Neuronal stem cell (in vitro differentiated cells): ENCODE data around the gene AP3D1.

Source experiments
- DNase-seq: peaks from one replicate; pipeline ENCODE4 v3.0.0-alpha.2; 2013; ENCODE audit warnings: low spot score
- H2AFZ ChIP-seq: one replicate; pipeline ENCODE4 v1.6.1; 2013; ENCODE audit warnings: mild to moderate bottlenecking, low read length, inconsistent platforms
- H2AK5ac ChIP-seq: 2 replicates; pipeline ENCODE4 v1.6.1; 2013; ENCODE audit warnings: low read depth, mild to moderate bottlenecking, inconsistent platforms, low read length, moderate library complexity, mixed read lengths
- H2BK120ac ChIP-seq: 2 replicates; pipeline ENCODE4 v1.6.1; 2013; ENCODE audit warnings: low read depth, mild to moderate bottlenecking, inconsistent platforms, low read length, moderate library complexity, mixed read lengths
- H2BK12ac ChIP-seq: one replicate; pipeline ENCODE4 v1.6.1; 2013; ENCODE audit warnings: low read length, inconsistent platforms
- H2BK15ac ChIP-seq: 2 replicates; pipeline ENCODE4 v1.6.1; 2013; ENCODE audit warnings: mild to moderate bottlenecking, low read length, inconsistent platforms, mixed read lengths
- H2BK5ac ChIP-seq: one replicate; pipeline ENCODE4 v1.6.1; 2013; ENCODE audit warnings: inconsistent platforms, mild to moderate bottlenecking, low read length, moderate library complexity
- H3K14ac ChIP-seq: one replicate; pipeline ENCODE4 v1.6.1; 2013; ENCODE audit warnings: low read length, inconsistent platforms
- H3K18ac ChIP-seq: 2 replicates; pipeline ENCODE4 v1.6.1; 2013; ENCODE audit warnings: low read length, inconsistent platforms
- H3K23ac ChIP-seq: 2 replicates; pipeline ENCODE4 v1.6.1; 2013; ENCODE audit warnings: low read depth, mild to moderate bottlenecking, mixed read lengths, low read length, inconsistent platforms; ENCODE audit not compliant: poor library complexity
- H3K27ac ChIP-seq: replicated peaks from 3 replicates; pipeline ENCODE4 v1.5.1; 2013; ENCODE audit warnings: low read length, inconsistent platforms
- H3K27me3 ChIP-seq, 3 experiments: 2 replicates each; pipeline ENCODE4 v1.6.1; 2013; ENCODE audit warnings: low read length in 3 of 3, mild to moderate bottlenecking in 2 of 3, inconsistent platforms in 1 of 3, low read depth in 1 of 3, mixed read lengths in 1 of 3, moderate library complexity in 1 of 3; ENCODE audit not compliant: control insufficient read depth in 3 of 3, insufficient read depth in 3 of 3
- H3K36me3 ChIP-seq, 2 donors: replicated peaks in 1 of 2; 2 replicates each; pipeline ENCODE4 v1.6.1; 2013; ENCODE audit warnings: low read length in 2 of 2; ENCODE audit not compliant: control insufficient read depth in 2 of 2, insufficient read depth in 2 of 2
- H3K4ac ChIP-seq: 2 replicates; pipeline ENCODE4 v1.6.1; 2013; ENCODE audit warnings: inconsistent platforms, mild to moderate bottlenecking, low read length, moderate library complexity
- H3K4me1 ChIP-seq, 2 donors: 1 replicate in 1 of 2; 2 replicates in 1 of 2; pipeline ENCODE4 v1.6.1; 2013; ENCODE audit warnings: low read length in 2 of 2, low read depth in 1 of 2; ENCODE audit not compliant: control insufficient read depth in 2 of 2, insufficient read depth in 1 of 2
- H3K4me2 ChIP-seq: one replicate; pipeline ENCODE4 v1.6.1; 2013; ENCODE audit warnings: mild to moderate bottlenecking, low read length, inconsistent platforms; ENCODE audit not compliant: insufficient read depth, poor library complexity, severe bottlenecking
- H3K4me3 ChIP-seq, 2 donors: 2 replicates each; pipeline ENCODE4 v1.5.1; 2013; ENCODE audit warnings: low read length in 2 of 2, mild to moderate bottlenecking in 2 of 2, inconsistent platforms in 1 of 2, moderate library complexity in 1 of 2
- H3K79me1 ChIP-seq: one replicate; pipeline ENCODE4 v1.6.1; 2013; ENCODE audit warnings: low read depth, mild to moderate bottlenecking, inconsistent platforms, low read length, moderate library complexity
- H3K9ac ChIP-seq: one replicate; pipeline ENCODE4 v1.6.1; 2013; ENCODE audit warnings: mild to moderate bottlenecking, low read depth, low read length, inconsistent platforms; ENCODE audit not compliant: poor library complexity
- H3K9me3 ChIP-seq, 2 donors: replicated peaks in 1 of 2; 2 replicates each; pipeline versions ENCODE3 to v1.6.1; 2013; ENCODE audit warnings: low read length in 2 of 2, mild to moderate bottlenecking in 2 of 2, inconsistent platforms in 1 of 2, low read depth in 1 of 2, mixed read lengths in 1 of 2, moderate library complexity in 1 of 2; ENCODE audit not compliant: control insufficient read depth in 2 of 2, insufficient read depth in 1 of 2
- H4K8ac ChIP-seq: one replicate; pipeline ENCODE4 v1.6.1; 2013; ENCODE audit warnings: low read depth, mild to moderate bottlenecking, inconsistent platforms, low read length, moderate library complexity
- H4K91ac ChIP-seq: one replicate; pipeline ENCODE4 v1.6.1; 2013; ENCODE audit warnings: low read length, low read depth, mild to moderate bottlenecking, inconsistent platforms; ENCODE audit not compliant: poor library complexity
- WGBS, 2 donors: extraction: QIAGEN DNeasy Blood & Tissue Kit; methylation state at CpG; one replicate each; pipeline ENCODE4 v1.1.7; 2013; ENCODE audit warnings: missing lambda C conversion rate in 2 of 2, mixed read lengths in 1 of 2; ENCODE audit not compliant: insufficient read length in 2 of 2, insufficient replicate concordance in 1 of 2; ENCODE audit errors: extremely low coverage in 2 of 2; 5-methylcytosine and 5-hydroxymethylcytosine counted together

Gene AP3D1

DNA sequence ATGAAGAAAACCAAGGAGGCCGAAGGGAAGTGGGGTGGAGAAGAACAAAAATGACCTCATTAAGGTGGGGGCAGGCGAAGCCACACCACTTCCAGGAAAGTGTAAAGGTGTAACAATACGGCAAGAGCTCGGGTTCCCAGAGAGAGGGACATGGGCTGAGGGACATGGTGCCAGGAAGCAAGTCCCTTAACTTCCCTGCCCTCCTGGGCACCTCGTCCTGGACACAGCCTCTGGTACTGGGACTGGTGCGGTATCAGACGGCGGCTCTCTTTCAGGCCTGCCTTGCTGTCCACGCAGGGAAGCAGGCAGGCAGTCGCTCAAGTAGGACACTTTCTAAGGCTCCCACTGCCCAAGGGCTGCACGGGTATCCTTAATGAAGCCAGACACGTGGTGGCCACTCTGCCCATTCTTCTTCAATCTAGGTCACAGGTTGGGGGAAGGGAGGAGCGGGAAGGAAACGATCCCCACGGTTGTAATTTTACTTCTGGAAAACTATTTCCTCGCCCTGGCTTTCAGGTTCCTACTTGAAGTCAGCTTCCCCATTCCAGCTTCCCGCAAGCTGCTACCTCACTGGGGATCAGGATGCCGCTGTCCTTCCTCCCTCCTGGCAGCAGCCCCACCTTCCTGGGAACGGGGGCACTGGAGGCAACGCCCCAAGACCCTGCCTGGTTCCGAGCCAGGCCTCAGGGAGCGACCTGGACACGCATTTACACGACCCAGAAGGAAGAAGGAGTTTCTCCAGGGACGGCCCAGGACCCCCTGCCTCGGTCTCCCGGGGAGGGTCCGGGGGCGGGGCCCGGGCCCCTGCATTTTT lies 1.2 kb downstream of the AP3D1 start:
- no peak overlapping the region for H2AFZ ChIP-seq
- peaks cover 14 to 19% of the 10 kb centered on the region in 2 donors for H3K4me1 ChIP-seq
- no peaks in the 10 kb centered on the region for H3K27me3 ChIP-seq
- WGBS, 2 donors: no CpG with 5 or more reads among the region's 30 CpGs
- peak overlapping the region; percentile 82 for H3K14ac ChIP-seq
- peak overlapping the region; percentile 95 for H3K4me2 ChIP-seq
- peak overlapping the region; percentile 66 for H2BK5ac ChIP-seq
- no peak for DNase-seq
- H3K4ac ChIP-seq: no peak overlapping the region
- no peak overlapping the region for H2BK12ac ChIP-seq
- peak overlapping the region; percentile 84 for H3K9ac ChIP-seq
- peak overlapping the region; percentile 99 for H2AK5ac ChIP-seq
- no peak overlapping the region for H4K91ac ChIP-seq
- H3K36me3 ChIP-seq: peaks cover 8 to 36% of the 10 kb centered on the region in 2 donors
- peaks cover 21% of the 10 kb centered on the region for H3K79me1 ChIP-seq
- peak overlapping the region; percentile 84 to 99 for H3K4me3 ChIP-seq
- H2BK120ac ChIP-seq: no peak overlapping the region
- peak overlapping the region; percentile 93 for H3K23ac ChIP-seq
- no peak overlapping the region for H3K27ac ChIP-seq
- peak overlapping the region; percentile 43 for H4K8ac ChIP-seq
- peaks cover 0 to 1% of the 10 kb centered on the region in 2 donors for H3K9me3 ChIP-seq
- H2BK15ac ChIP-seq: no peak overlapping the region
- H3K18ac ChIP-seq: peak overlapping the region; percentile 96

- no peak overlapping the region for H2AFZ ChIP-seq
Observed at GRCh38 chr19:2148482-2149135, 2.8 kb downstream of the AP3D1 start.

GRCh38 chr19:2145831-2146241 lies 5.5 kb downstream of the AP3D1 start:
- Histone ChIP-seq H3K79me1 (peaks cover 21% of the 10 kb centered on the region), H2BK5ac (no peak overlapping the region), H3K4ac (no peak overlapping the region), H2BK15ac (no peak overlapping the region), H4K8ac (no peak overlapping the region), H3K4me1 (peaks cover 11 to 15% of the 10 kb centered on the region in 2 donors), H3K14ac (no peak overlapping the region), H2BK120ac (no peak overlapping the region), H3K36me3 (peaks cover 14 to 52% of the 10 kb centered on the region in 2 donors), H2AK5ac (no peak overlapping the region), H4K91ac (no peak overlapping the region), H3K27me3 (no peaks in the 10 kb centered on the region), H3K4me2 (no peak overlapping the region), H3K23ac (no peak overlapping the region), H3K18ac (no peak overlapping the region), H3K27ac (no peak overlapping the region), H2AFZ (no peak overlapping the region), H3K4me3 (no peak overlapping the region), H2BK12ac (no peak overlapping the region), H3K9ac (no peak overlapping the region), H3K9me3 (peaks cover 0 to 1% of the 10 kb centered on the region in 2 donors)
- no peak for DNase-seq
- whole genome bisulfite sequencing, 2 donors: no CpG with 5 or more reads among the region's 16 CpGs

More at GRCh38 chr19:2148482-2149135, 2.8 kb downstream of the AP3D1 start:
- Histone ChIP-seq H4K8ac (no peak overlapping the region), H3K4me3 (no peak overlapping the region), H2BK12ac (no peak overlapping the region), H3K4ac (no peak overlapping the region), H3K79me1 (peaks cover 25% of the 10 kb centered on the region), H2AK5ac (no peak overlapping the region), H3K27me3 (no peaks in the 10 kb centered on the region), H3K36me3 (peaks cover 14 to 46% of the 10 kb centered on the region in 2 donors), H3K4me1 (peaks cover 14 to 19% of the 10 kb centered on the region in 2 donors), H3K23ac (no peak overlapping the region), H3K27ac (no peak overlapping the region), H3K9ac (peak overlapping the region; percentile 25), H4K91ac (no peak overlapping the region), H3K9me3 (peaks cover 0 to 1% of the 10 kb centered on the region in 2 donors), H3K14ac (no peak overlapping the region), H3K18ac (no peak overlapping the region), H2BK5ac (no peak overlapping the region), H3K4me2 (no peak overlapping the region), H2BK15ac (no peak overlapping the region), H2BK120ac (no peak overlapping the region)
- no peak for DNase-seq
- WGBS, 2 donors: no CpG with 5 or more reads among the region's 16 CpGs

- Histone ChIP-seq H4K8ac (no peak overlapping the region), H2BK12ac (no peak overlapping the region), H2BK120ac (no peak overlapping the region), H3K9ac (no peak overlapping the region), H3K4ac (no peak overlapping the region), H2BK5ac (no peak overlapping the region), H3K23ac (peak overlapping the region; percentile 40), H3K27ac (no peak overlapping the region), H2AFZ (no peak overlapping the region), H3K18ac (no peak overlapping the region), H3K27me3 (no peaks in the 10 kb centered on the region), H4K91ac (no peak overlapping the region), H3K4me3 (no peak overlapping the region), H3K36me3 (peaks cover 14 to 60% of the 10 kb centered on the region in 2 donors), H3K4me1 (peaks cover 2 to 7% of the 10 kb centered on the region in 2 donors), H3K79me1 (peaks cover 23% of the 10 kb centered on the region), H2AK5ac (no peak overlapping the region), H3K14ac (no peak overlapping the region), H3K4me2 (no peak overlapping the region), H2BK15ac (no peak overlapping the region), H3K9me3 (no peaks in the 10 kb centered on the region)
- WGBS, 2 donors: no CpG with 5 or more reads among the region's 15 CpGs
- no peak for DNase-seq
Observed at GRCh38 chr19:2144190-2144589, 7.2 kb downstream of the AP3D1 start.
